Mucosa of rectum (tissue), 2 donors: Measurements from ENCODE around the gene CELSR1.

Experiments used
- H3K27ac ChIP-seq, 2 donors: one replicate each; pipeline ENCODE4 v1.7.0; 2013; ENCODE audit warnings: inconsistent platforms in 2 of 2, low read depth in 2 of 2, low read length in 2 of 2
- H3K27me3 ChIP-seq, 2 donors: one replicate each; pipeline ENCODE4 v1.7.0; 2013; ENCODE audit warnings: low read length in 2 of 2; ENCODE audit not compliant: control insufficient read depth in 2 of 2, insufficient read depth in 2 of 2
- H3K36me3 ChIP-seq, 2 donors: one replicate each; pipeline ENCODE4 v1.7.0; 2013; ENCODE audit warnings: low read length in 2 of 2; ENCODE audit not compliant: control insufficient read depth in 2 of 2, insufficient read depth in 2 of 2
- H3K4me1 ChIP-seq, 2 donors: one replicate each; pipeline ENCODE4 v1.7.0; 2013; ENCODE audit warnings: low read length in 2 of 2, mild to moderate bottlenecking in 1 of 2; ENCODE audit not compliant: control insufficient read depth in 2 of 2, insufficient read depth in 2 of 2
- H3K4me3 ChIP-seq, 2 donors: one replicate each; pipeline ENCODE4 v1.7.0; 2013; ENCODE audit warnings: low read length in 2 of 2
- H3K9ac ChIP-seq, 2 donors: one replicate each; pipeline ENCODE4 v1.7.0; 2013; ENCODE audit warnings: low read length in 2 of 2, low read depth in 1 of 2, mild to moderate bottlenecking in 1 of 2
- H3K9me3 ChIP-seq, 2 donors: one replicate each; pipeline ENCODE4 v1.7.0; 2013; ENCODE audit warnings: low read length in 2 of 2; ENCODE audit not compliant: control insufficient read depth in 2 of 2
- donor health status: healthy.
- donor health status: Normal muscosa, but diverticular disease.

CELSR1 gene

GRCh38 chr22:46339956-46340355 is 197.5 kb downstream of the CELSR1 start:
- H3K36me3 ChIP-seq: peaks cover 49 to 51% of the 10 kb centered on the region in 2 donors
- H3K4me3 ChIP-seq: no peak overlapping the region
- no peak overlapping the region for H3K27ac ChIP-seq
- H3K27me3 ChIP-seq: no peaks in the 10 kb centered on the region
- no peak overlapping the region for H3K9ac ChIP-seq
- peaks cover 7 to 8% of the 10 kb centered on the region in 2 donors for H3K4me1 ChIP-seq
- no peaks in the 10 kb centered on the region for H3K9me3 ChIP-seq

GRCh38 chr22:46338636-46339035 is 198.8 kb downstream of the CELSR1 start:
- H3K9ac ChIP-seq: no peak overlapping the region
- H3K27me3 ChIP-seq: no peaks in the 10 kb centered on the region
- peaks cover 7 to 8% of the 10 kb centered on the region in 2 donors for H3K4me1 ChIP-seq
- H3K27ac ChIP-seq: no peak overlapping the region
- no peak overlapping the region for H3K4me3 ChIP-seq
- H3K9me3 ChIP-seq: no peaks in the 10 kb centered on the region
- peaks cover 37 to 39% of the 10 kb centered on the region in 2 donors for H3K36me3 ChIP-seq

DNA sequence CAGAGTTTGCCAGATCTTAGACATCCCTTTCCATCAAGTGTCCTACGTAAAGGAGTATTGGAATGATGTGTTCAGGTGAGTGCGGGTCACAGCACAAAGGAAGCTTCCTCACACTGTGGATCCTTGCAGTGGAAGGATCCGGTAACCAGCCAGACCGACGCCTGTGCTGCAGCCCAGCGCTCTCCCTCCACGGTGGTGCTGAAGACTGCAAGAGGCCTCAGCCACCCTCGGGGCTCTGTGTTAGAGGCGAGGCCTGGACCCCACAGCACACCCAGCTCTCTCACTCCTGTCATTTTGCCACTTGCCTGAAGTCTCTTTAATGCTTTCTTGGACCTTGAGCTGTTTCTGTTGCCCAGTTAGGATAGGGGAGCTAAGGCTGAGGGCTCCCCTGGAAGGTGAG is 199.6 kb downstream of the CELSR1 start:
- Histone ChIP-seq H3K27ac (no peak overlapping the region), H3K4me3 (no peak overlapping the region), H3K9ac (no peak overlapping the region), H3K27me3 (no peaks in the 10 kb centered on the region), H3K36me3 (peaks cover 32 to 33% of the 10 kb centered on the region in 2 donors), H3K4me1 (peaks cover 7 to 8% of the 10 kb centered on the region in 2 donors), H3K9me3 (no peaks in the 10 kb centered on the region)

DNA sequence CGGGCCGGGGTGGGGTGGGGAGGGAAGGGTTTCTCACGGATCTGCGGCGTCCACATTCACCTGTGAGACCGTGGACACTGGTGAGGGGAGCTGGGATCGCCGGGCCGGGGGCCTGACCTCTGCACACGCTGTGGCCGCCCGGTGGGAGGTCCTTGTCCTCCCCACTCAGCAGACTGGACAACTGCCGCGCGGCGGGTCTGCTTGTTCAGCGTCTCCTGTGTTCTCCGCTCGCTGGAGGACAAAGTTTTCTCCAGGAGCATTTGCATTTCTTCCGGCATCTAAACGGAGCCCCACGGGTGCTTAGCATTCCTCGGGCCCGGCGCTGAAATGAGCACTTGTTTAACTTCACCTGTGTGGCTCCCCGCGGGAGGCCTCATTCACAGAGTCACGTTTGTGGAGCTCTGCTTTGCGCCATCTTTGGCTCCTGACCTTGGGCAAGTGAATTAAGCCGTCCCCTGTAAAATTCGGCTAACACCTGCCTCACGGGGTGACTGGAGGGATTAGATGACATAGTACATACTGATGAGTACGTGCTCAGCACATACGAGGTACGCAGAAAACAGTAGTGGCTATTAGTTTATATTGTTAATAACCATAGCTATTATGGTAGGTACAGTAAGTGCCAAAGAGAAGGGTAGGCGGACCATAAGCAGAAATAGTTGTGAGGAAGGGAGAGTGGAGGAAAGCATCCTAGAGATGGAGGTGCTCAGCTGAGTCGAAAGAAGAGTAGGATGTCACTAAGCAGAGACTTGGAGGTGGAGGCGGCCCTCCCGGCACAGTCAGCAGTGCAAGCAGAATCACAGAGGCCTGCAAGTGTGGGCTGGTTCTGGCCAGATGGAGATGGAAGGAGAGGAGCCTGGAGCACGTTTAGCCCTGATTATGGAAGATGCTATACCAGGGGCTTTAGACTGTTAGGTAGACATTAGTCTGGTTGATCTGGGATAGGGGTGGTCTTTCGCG is 201.0 kb downstream of the CELSR1 start:
- Histone ChIP-seq H3K36me3 (peaks cover 23 to 25% of the 10 kb centered on the region in 2 donors), H3K27me3 (no peaks in the 10 kb centered on the region), H3K27ac (peak overlapping the region in 1 of 2 donors; percentile 82), H3K4me1 (peaks cover 7 to 8% of the 10 kb centered on the region in 2 donors), H3K9me3 (no peaks in the 10 kb centered on the region), H3K4me3 (peak overlapping the region; percentile 85 to 87), H3K9ac (peak overlapping the region; percentile 26 to 70)

DNA sequence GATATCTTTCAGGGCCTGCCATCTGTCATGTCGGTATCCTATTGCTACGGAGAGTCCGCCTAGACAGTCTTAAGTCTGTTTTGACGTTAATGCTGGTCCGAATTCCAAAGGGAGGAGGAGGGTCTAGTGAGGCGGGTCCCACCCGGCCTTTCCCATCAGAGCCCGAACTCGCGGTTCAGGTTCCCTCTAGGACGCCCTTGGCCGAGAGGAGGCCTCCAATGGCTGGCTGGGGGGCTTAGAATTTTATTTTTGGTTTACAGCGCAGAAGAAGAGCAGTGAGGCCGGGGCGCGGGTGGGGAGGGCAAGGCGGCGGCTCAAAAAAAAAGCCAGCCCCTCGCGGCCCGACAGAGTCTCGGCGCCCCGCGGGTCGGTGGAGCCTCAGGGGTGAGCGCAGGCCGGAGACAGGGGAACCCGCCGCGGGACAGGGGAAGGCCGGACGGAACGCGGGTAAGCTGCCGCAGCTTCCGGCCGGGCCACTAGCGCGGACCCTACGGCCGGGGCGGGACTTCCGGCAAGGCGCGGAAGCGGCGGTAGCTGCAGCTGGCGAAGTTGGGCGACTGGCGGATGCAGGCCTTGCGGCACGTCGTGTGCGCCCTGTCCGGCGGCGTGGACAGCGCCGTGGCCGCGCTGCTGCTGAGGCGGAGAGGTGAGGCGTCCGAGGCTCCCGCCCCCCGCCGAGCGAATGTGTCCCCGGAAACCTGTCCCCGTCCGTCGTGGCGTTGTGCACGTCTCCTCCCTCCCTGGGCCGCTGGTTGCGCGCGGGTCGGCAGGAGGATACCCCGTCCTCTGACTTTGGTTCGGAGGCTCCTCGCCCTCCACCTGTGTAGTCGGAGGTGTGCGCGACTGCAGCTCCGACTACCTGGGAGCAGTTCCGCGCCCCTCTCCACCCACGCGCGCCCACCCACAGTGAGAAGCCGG is 202.0 kb downstream of the CELSR1 start, which contains the start of gene TRMU:
TRMU (plus strand) TSS at position 514 of the 918 bp plus-strand sequence; CDS start at position 565, 51 bp downstream.
- Histone ChIP-seq H3K4me1 (peaks cover 7 to 8% of the 10 kb centered on the region in 2 donors), H3K27me3 (no peaks in the 10 kb centered on the region), H3K9ac (peak within 1 kb of the TSS; percentile 70 to 72), H3K9me3 (no peaks in the 10 kb centered on the region), H3K27ac (peak within 1 kb of the TSS; percentile 79 to 82), H3K4me3 (peak within 1 kb of the TSS; percentile 85 to 87), H3K36me3 (peaks cover 17 to 23% of the 10 kb centered on the region in 2 donors)

DNA sequence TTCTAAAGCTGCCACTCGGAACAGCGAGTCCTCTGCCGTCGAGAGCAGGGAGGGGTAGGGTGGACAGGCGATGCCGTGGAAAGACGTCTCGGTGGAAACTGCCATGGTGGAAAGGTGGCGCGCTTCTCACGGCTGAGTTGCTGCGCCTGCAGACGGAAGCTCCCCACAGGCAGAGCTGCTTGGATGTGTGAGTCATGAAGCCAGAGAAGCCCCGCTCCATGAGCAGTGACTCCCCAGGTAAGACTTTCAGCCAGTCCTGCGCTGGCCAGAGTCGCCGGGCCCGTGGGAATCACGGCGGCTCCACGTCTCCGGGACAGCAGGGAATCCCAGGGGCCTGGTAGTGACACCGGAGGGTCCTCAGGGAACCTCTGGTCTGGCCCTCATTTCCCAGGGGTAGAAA is 205.9 kb downstream of the CELSR1 start:
- H3K9ac ChIP-seq: no peak overlapping the region
- H3K9me3 ChIP-seq: no peaks in the 10 kb centered on the region
- peaks cover 2% of the 10 kb centered on the region in 2 donors for H3K4me1 ChIP-seq
- H3K27me3 ChIP-seq: no peaks in the 10 kb centered on the region
- H3K27ac ChIP-seq: no peak overlapping the region
- no peak overlapping the region for H3K4me3 ChIP-seq
- peaks cover 0 to 3% of the 10 kb centered on the region in 2 donors for H3K36me3 ChIP-seq

GRCh38 chr22:46330426-46330825 is 207.0 kb downstream of the CELSR1 start:
- Histone ChIP-seq H3K9ac (no peak overlapping the region), H3K9me3 (no peaks in the 10 kb centered on the region), H3K4me1 (no peaks in the 10 kb centered on the region), H3K36me3 (peaks cover 0 to 5% of the 10 kb centered on the region in 2 donors), H3K27ac (no peak overlapping the region), H3K4me3 (no peak overlapping the region), H3K27me3 (no peaks in the 10 kb centered on the region)

DNA sequence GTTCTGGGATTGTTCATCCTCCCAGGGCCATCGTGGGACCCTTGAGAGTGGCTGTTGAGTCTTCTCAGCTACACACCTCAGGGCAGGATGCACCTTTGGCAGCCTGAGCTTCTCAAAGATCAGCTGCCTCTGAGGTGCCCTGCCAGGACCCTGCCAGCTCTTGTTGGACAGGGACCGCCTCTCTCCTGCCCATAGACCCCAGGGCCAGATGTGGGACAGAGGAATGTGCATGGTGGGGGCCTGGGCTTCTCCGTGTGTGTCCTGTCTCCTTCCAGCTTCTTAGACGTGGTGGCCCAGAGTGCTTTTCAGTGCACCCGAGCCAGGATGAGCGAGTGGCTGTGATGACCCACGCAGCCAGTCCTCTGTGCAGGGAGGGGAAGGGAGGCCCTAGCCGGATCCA is 207.8 kb downstream of the CELSR1 start:
- Histone ChIP-seq H3K9ac (no peak overlapping the region), H3K27ac (no peak overlapping the region), H3K4me1 (no peaks in the 10 kb centered on the region), H3K4me3 (no peak overlapping the region), H3K36me3 (peaks cover 0 to 5% of the 10 kb centered on the region in 2 donors), H3K27me3 (no peaks in the 10 kb centered on the region), H3K9me3 (no peaks in the 10 kb centered on the region)

DNA sequence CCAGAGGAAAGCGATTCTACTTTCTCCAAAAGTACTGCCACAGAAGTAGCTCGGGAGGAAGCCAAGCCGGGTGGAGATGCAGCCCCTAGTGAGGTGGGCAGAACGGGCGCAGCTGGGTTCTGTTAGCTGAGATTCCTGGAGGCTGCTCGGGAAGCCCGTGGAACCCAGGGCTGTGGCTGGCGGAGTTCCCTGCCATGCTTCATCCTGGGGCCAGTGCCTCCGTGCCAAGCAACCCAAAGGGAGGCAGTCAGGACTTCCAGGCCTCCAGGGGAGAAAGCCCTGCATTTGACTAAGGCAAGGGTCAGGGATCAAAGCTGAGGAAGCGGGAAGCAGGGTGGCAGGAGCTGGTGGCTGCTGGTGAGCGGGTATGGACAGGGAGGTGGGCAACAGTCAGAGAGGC is 208.6 kb downstream of the CELSR1 start:
- Histone ChIP-seq H3K27ac (no peak overlapping the region), H3K9ac (no peak overlapping the region), H3K4me1 (no peaks in the 10 kb centered on the region), H3K36me3 (peaks cover 0 to 5% of the 10 kb centered on the region in 2 donors), H3K9me3 (no peaks in the 10 kb centered on the region), H3K27me3 (no peaks in the 10 kb centered on the region), H3K4me3 (no peak overlapping the region)
